A673 (cell line): ENCODE data around the gene MALT1. TPM values are rescaled to one million over a fixed set of nuclear protein-coding genes. Genes with fewer than 3 reads are reported as not detected.

ENCODE experiments used
- BruUV-seq: library from RNA; stranded (reverse); fragments of 400-500 nt; replicated peaks from 2 replicates; lab custom pipeline; 2021; lab: Mats Ljungman, UMichigan
- CTCF ChIA-PET: fragments of 300-600 bp; sonication (Branson Sonifier 250); formaldehyde crosslinking; loops from one replicate; lab custom pipeline; 2022; ENCODE audit warnings: antibody characterized with exemption; lab: Charles Lee
- POLR2A ChIA-PET: fragments of 300-600 bp; sonication (Branson Sonifier 250); formaldehyde crosslinking; loops from one replicate; lab custom pipeline; 2022; ENCODE audit warnings: antibody characterized with exemption; ENCODE audit not compliant: low non-redundant PET; lab: Charles Lee
- DNase-seq: peaks from one replicate; pipeline ENCODE4 v3.0.0-alpha.2; 2015; ENCODE audit warnings: low spot score
- H3K27ac ChIP-seq: fragments of 200-600 bp; sonication (generic); 2 replicates; pipeline ENCODE4 v1.5.1; 2016; ENCODE audit warnings: mixed run types, low read depth, mild to moderate bottlenecking, mixed read lengths, antibody characterized with exemption, low read length; ENCODE audit not compliant: poor library complexity, severe bottlenecking
- H3K27me3 ChIP-seq: fragments of 200-600 bp; sonication (generic); replicated peaks from 2 replicates; pipeline ENCODE4 v1.6.1; 2017; ENCODE audit warnings: mixed run types, low read depth, mild to moderate bottlenecking, mixed read lengths, antibody characterized with exemption, low read length; ENCODE audit not compliant: insufficient read depth, poor library complexity
- H3K36me3 ChIP-seq: fragments of 200-600 bp; sonication (generic); 2 replicates; pipeline ENCODE4 v1.6.1; 2016; ENCODE audit warnings: mixed run types, mild to moderate bottlenecking, mixed read lengths, antibody characterized with exemption, low read length; ENCODE audit not compliant: insufficient read depth, poor library complexity, severe bottlenecking
- H3K4me1 ChIP-seq: fragments of 200-600 bp; sonication (generic); 2 replicates; pipeline ENCODE4 v1.6.1; 2017; ENCODE audit warnings: mixed run types, mild to moderate bottlenecking, mixed read lengths, antibody characterized with exemption, low read length; ENCODE audit not compliant: insufficient read depth, poor library complexity, severe bottlenecking
- H3K4me3 ChIP-seq: fragments of 200-600 bp; sonication (generic); 2 replicates; pipeline ENCODE4 v1.5.1; 2016; ENCODE audit warnings: low read depth, mixed run types, mild to moderate bottlenecking, mixed read lengths, low read length; ENCODE audit not compliant: poor library complexity, severe bottlenecking
- H3K9me3 ChIP-seq: fragments of 200-600 bp; sonication (generic); 2 replicates; pipeline ENCODE4 v1.6.1; 2016; ENCODE audit warnings: mixed run types, low read depth, mild to moderate bottlenecking, mixed read lengths, antibody characterized with exemption, low read length; ENCODE audit not compliant: poor library complexity, severe bottlenecking
- EZH2 ChIP-seq: fragments of 200-600 bp; sonication (generic); IDR thresholded peaks from 2 replicates; pipeline ENCODE4 v1.6.1; 2017; ENCODE audit warnings: borderline replicate concordance, low read depth, mild to moderate bottlenecking, mixed read lengths, antibody characterized with exemption, low read length; ENCODE audit not compliant: poor library complexity, severe bottlenecking
- intact Hi-C: fragments of 100-400 bp; cut with micrococcal nuclease; formaldehyde crosslinking; loops from one replicate; pipeline ENCODE4 v1.10.0; 2022; ENCODE audit not compliant: unreplicated experiment
- total RNA-seq: library from RNA; stranded (reverse); gene quantifications from 2 replicates; pipeline ENCODE4 v1.2.3, GENCODE V29; 2021
- TF ChIP-seq, protein P1 (sequence below): fragments of 300-800, 200-600 bp; sonication (generic); conservative IDR thresholded peaks from 2 replicates; pipeline ENCODE4 v1.5.1; 2017; ENCODE audit warnings: low read depth, mild to moderate bottlenecking, antibody characterized with exemption, low read length, moderate library complexity, mixed read lengths

Gene MALT1
- total RNA-seq, 1 experiment from 2014 or later = 23.0 TPM

DNA sequence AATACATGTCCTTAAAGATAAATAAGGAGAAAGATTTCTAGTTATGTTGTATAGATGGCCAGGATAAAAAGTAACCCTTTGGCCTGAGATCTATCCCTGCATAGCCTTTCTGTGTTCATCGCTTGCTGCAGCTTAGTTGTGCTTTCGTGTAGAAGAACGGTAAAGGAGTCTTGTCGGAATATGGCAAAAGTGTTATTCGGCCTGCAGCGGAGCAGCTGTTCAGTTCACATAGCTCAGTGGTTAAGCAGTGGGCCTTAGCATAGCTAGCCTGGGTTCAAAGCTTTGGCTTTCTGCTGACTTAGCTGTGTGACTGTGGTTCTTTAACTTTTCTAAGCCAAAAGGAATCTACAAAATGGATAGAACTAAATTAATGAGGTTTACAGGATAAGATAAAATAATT, 55.4 kb downstream of the MALT1 start:
- H3K27ac ChIP-seq = no peak overlapping the region
- TF ChIP-seq, protein P1, sequence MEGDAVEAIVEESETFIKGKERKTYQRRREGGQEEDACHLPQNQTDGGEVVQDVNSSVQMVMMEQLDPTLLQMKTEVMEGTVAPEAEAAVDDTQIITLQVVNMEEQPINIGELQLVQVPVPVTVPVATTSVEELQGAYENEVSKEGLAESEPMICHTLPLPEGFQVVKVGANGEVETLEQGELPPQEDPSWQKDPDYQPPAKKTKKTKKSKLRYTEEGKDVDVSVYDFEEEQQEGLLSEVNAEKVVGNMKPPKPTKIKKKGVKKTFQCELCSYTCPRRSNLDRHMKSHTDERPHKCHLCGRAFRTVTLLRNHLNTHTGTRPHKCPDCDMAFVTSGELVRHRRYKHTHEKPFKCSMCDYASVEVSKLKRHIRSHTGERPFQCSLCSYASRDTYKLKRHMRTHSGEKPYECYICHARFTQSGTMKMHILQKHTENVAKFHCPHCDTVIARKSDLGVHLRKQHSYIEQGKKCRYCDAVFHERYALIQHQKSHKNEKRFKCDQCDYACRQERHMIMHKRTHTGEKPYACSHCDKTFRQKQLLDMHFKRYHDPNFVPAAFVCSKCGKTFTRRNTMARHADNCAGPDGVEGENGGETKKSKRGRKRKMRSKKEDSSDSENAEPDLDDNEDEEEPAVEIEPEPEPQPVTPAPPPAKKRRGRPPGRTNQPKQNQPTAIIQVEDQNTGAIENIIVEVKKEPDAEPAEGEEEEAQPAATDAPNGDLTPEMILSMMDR = no peak
- TF ChIP-seq EZH2 = no peak
- no TSS peak for BruUV-seq
- no peak for DNase-seq
- no peaks in the 10 kb centered on the region for H3K27me3 ChIP-seq
- no peak overlapping the region for H3K4me3 ChIP-seq
- H3K4me1 ChIP-seq = no peaks in the 10 kb centered on the region
- H3K36me3 ChIP-seq = no peaks in the 10 kb centered on the region
- intact Hi-C loops = no loop called here
- CTCF ChIA-PET = no interaction called here
- H3K9me3 ChIP-seq = no peaks in the 10 kb centered on the region
- POLR2A ChIA-PET = no interaction called here

DNA sequence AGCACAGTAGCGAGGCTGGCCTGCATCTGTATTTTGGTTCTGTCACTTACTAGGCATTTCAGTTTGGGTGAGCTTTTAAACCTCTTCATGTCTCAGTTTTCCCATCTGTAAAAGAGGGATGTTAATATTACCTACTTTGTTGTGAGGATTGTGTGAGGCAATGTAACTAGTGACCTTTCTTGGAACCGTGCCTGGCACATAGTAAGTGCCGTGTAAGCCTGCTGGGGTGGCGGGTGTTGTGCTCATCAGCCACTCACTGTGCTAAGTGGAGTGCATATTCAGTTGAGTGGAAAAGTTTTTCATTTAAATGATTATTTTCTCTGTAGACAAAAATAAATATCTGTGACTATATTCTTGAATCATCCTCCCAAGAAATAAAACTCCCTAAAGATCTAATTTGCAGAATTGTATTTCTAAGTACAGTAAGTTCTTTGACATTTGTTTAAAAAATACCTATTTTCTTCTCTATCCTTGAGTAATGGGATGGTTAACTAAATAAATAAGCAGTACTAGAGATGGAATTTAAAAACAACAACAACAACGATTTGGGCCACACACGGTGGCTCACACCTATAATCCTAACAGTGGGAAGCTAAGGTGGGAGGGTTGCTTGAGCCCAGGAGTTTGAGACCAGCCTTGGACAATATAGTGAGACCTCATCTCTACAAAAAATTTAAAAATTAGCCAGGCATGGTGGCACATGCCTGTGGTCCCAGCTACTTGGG, 56.7 kb downstream of the MALT1 start:
- DNase-seq = peak; percentile 45
- Histone ChIP-seq H3K4me1 (no peaks in the 10 kb centered on the region), H3K27me3 (no peaks in the 10 kb centered on the region), H3K9me3 (no peaks in the 10 kb centered on the region), H3K4me3 (no peak overlapping the region), H3K36me3 (no peaks in the 10 kb centered on the region), H3K27ac (no peak overlapping the region)
- intact Hi-C loops = no loop called here
- POLR2A ChIA-PET = no interaction called here
- TF ChIP-seq EZH2 = no peak
- TF ChIP-seq, protein P1 = no peak
- no TSS peak for BruUV-seq
- CTCF ChIA-PET = no interaction called here

DNA sequence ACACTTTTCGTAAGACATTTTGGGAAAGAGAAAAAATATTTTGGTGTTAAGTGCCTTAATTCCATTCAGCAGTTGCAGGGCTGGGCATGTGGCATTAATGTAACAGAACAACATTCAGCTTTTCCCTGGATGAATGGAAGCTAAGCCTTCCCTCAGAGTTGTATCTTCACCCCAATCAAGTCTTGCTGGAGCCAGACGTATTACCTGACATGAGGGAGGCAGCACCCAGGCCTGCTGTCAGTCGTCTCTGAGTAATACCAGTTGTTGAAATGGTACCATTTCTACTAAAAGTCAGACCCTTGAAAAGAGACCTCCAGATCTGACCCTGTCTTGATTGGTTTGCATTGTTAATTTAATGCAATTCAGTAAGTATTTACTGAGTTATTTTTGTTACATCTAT, 57.5 kb downstream of the MALT1 start:
- intact Hi-C loops = no loop called here
- TF ChIP-seq, protein P1 = no peak
- TF ChIP-seq EZH2 = no peak
- no peaks in the 10 kb centered on the region for H3K27me3 ChIP-seq
- H3K36me3 ChIP-seq = peaks cover 5% of the 10 kb centered on the region
- no peaks in the 10 kb centered on the region for H3K4me1 ChIP-seq
- ChIA-PET CTCF (no interaction called here), POLR2A (no interaction called here)
- H3K27ac ChIP-seq = no peak overlapping the region
- H3K9me3 ChIP-seq = no peaks in the 10 kb centered on the region
- DNase-seq = no peak
- H3K4me3 ChIP-seq = no peak overlapping the region
- no TSS peak for BruUV-seq
